ENCODE measurements around the gene SAMD1. TPM values are rescaled to one million over a fixed set of nuclear protein-coding genes. Genes with fewer than 3 reads are reported as not detected.
"Not testable (repeated sequence)": the region's sequence is repeated elsewhere in the genome, so short reads cannot be mapped to it uniquely, and the experiment has no call there.

The SAMD1 gene
- polyA plus RNA-seq, 1 experiment = 9.2 TPM

DNA sequence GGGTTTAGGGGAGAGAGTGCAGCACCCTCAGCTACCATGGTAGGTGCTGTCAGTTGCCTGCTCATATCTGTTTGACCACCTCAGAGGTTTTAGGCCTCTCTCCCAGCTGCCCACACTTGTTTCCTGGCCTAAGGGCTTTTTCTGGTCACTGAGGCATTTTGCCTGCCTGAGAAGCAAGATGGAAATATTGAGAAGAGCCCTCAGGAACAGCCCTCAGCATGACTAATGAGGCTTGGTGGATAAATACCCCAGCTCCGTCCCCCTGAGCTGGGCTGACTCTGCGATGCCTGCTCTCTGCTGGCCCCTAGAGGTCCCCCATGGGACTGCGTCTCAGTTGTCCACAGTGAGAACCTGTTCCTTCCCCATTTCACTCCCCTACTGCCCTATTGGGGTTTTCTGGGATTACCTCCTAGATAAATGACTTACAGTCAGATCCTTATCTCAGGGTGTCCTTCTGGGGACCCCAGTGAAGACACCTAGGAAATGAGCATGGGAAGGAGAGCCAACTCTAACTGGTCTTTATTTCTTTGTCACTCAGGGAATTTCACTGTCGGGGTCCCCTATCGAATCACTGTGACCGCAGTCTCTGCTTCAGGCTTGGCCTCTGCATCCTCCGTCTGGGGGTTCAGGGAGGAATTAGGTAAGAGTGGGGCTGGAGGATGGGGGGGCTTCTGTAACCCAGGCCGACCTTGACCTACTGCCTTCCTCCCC is 42.0 kb downstream of the SAMD1 start:
- ChIA-PET CTCF (interaction anchor here (0.7 to 3.5 kb wide), 13 partner anchors 11 to 452 kb away, joined by 3 to 20 read pairs (median 4); partner anchors contain the start of genes IL27RA and MISP3), POLR2A (no interaction called here)
- no peak for DNase-seq (ENCODE audit: low read depth)
- no peaks in the 10 kb centered on the region for H3K36me3 ChIP-seq (ENCODE audit: control insufficient read depth, insufficient read depth, low read length)
- H3K4me3 ChIP-seq (ENCODE audit: low read depth, low read length) = no peak overlapping the region
- TF ChIP-seq, protein P1, sequence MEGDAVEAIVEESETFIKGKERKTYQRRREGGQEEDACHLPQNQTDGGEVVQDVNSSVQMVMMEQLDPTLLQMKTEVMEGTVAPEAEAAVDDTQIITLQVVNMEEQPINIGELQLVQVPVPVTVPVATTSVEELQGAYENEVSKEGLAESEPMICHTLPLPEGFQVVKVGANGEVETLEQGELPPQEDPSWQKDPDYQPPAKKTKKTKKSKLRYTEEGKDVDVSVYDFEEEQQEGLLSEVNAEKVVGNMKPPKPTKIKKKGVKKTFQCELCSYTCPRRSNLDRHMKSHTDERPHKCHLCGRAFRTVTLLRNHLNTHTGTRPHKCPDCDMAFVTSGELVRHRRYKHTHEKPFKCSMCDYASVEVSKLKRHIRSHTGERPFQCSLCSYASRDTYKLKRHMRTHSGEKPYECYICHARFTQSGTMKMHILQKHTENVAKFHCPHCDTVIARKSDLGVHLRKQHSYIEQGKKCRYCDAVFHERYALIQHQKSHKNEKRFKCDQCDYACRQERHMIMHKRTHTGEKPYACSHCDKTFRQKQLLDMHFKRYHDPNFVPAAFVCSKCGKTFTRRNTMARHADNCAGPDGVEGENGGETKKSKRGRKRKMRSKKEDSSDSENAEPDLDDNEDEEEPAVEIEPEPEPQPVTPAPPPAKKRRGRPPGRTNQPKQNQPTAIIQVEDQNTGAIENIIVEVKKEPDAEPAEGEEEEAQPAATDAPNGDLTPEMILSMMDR (IDR thresholded peaks at IDR 0.05; ENCODE audit: insufficient read depth, low read depth, low read length) = peak; percentile 89
- no peaks in the 10 kb centered on the region for H3K27me3 ChIP-seq (ENCODE audit: control insufficient read depth, insufficient read depth, low read length)

DNA sequence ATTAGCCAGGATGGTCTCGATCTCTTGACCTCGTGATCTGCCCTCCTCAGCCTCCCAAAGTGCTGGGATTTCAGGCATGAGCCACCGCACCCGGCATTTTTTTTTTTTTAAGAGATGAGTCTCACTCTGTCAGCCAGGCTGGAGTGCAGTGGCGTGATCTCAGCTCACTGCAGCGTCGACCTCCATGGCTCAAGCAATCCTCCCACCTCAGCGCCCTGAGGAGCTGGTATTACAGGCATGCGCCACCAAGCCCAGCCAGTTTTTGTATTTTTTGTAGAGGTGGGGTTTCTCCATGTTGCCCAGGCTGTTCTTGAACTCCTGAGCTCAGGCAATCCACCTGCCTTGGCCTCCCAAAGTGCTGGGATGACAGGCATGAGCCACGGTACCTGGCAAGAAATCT is 42.7 kb downstream of the SAMD1 start:
- H3K27me3 ChIP-seq (ENCODE audit: control insufficient read depth, insufficient read depth, low read length); POLR2A ChIA-PET; DNase-seq (ENCODE audit: low read depth); H3K4me3 ChIP-seq (ENCODE audit: low read depth, low read length); H3K36me3 ChIP-seq (ENCODE audit: control insufficient read depth, insufficient read depth, low read length): not testable (repeated sequence)
- CTCF ChIA-PET = interaction anchor here (0.7 to 3.5 kb wide), 11 partner anchors 12 to 451 kb away, joined by 3 to 20 read pairs (median 4); partner anchors contain the start of gene IL27RA

DNA sequence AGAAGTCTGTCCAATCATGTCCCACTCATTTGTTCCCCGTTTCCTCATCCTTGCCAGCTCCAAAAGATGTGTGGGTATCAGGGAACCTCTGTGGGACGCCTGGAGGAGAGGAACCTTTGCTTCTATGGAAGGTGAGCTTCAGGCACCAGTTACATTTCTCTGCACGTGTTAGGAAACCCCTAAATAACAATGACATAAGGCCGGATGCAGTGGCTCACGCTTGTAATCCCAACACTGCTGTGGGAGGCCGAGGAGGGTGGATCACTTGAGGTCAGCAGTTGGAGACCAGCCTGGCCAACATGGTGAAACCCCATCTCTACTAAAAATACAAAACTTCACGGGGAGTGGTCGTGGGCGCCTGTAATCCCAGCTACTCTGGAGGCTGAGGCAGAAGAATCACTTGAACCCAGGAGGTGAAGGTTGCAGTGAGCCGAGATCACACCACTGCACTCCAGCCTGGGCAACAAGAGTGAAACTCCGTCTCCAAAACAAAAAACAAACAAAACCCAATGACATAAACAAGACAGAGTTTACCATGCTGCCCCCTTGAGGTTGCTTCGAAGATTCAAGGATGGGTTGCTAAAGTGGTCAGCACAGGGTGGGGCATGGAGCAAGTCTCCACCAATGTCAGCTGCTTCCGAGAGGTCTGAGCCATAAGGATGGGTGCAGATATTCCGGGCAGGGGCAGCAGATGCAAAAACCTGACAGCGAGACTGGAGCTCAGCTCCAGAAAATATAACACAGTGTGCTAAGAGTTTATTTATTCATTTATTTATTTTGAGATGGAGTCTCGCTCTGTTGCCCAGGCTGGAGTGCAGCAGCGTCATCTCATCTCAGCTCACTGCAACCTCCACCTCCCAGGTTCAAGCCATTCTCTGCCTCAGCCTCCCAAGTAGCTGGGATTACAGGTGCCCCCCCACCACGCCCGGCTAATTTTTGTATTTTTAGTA is 47.6 kb downstream of the SAMD1 start:
- ChIA-PET CTCF (interaction anchor here (0.7 to 4.1 kb wide), 21 partner anchors 8 to 168 kb away, joined by 3 to 23 read pairs (median 4); partner anchors contain the start of genes DCAF15, IL27RA and MISP3), POLR2A (interaction anchor here (0.6 kb wide), 1 partner anchor 30 kb away, joined by 4 read pairs; no protein-coding TSS in a partner anchor)
- H3K27me3 ChIP-seq (ENCODE audit: control insufficient read depth, insufficient read depth, low read length); H3K4me3 ChIP-seq (ENCODE audit: low read depth, low read length); DNase-seq (ENCODE audit: low read depth); H3K36me3 ChIP-seq (ENCODE audit: control insufficient read depth, insufficient read depth, low read length): not testable (repeated sequence)
- TF ChIP-seq, protein P1 (IDR thresholded peaks at IDR 0.05; ENCODE audit: insufficient read depth, low read depth, low read length) = peak; percentile 61

DNA sequence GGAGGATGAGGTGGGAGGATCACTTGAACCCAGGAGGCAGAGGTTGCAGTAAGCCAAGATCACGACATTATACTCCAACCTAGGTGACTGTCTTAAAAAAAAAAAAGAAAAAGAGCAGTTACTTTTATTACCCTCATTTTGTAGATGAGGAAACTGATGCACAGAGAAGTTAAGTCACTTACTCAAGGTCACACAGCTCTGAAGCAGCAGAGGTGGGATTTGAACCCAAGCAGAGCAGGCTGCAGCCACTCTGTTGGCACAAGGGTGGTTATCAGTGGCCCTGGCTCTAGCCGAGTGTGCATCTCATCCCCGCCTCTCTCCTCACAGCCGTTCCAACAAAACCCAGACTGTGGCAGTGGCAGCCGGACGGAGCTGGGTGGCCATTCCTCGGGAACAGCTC is 51.4 kb downstream of the SAMD1 start:
- Histone ChIP-seq H3K4me3 (ENCODE audit: low read depth, low read length) (no peak overlapping the region), H3K36me3 (ENCODE audit: control insufficient read depth, insufficient read depth, low read length) (no peaks in the 10 kb centered on the region), H3K27me3 (ENCODE audit: control insufficient read depth, insufficient read depth, low read length) (no peaks in the 10 kb centered on the region)
- POLR2A ChIA-PET = no interaction called here
- TF ChIP-seq, protein P1 (IDR thresholded peaks at IDR 0.05; ENCODE audit: insufficient read depth, low read depth, low read length) = no peak
- CTCF ChIA-PET = interaction anchor here (2.8 kb wide), 1 partner anchor 20 kb away, joined by 18 read pairs; no protein-coding TSS in a partner anchor
- DNase-seq (ENCODE audit: low read depth) = no peak

Other genes starting within 250 kb of the SAMD1 start
- gene NANOS3, start 213.6 kb downstream of the SAMD1 start, polyA plus RNA-seq (2011; rRNA removed) = 0.20 and 0.55 TPM in 2 replicates
- 0.38 and 0.94 TPM in 2 replicates for gene BRME1, start 184.6 kb downstream of the SAMD1 start, polyA plus RNA-seq (2011; rRNA removed)
- gene CC2D1A, start 184.6 kb downstream of the SAMD1 start, polyA plus RNA-seq (2011; rRNA removed) = 8.0 and 13.1 TPM in 2 replicates
- gene PODNL1, start 152.3 kb downstream of the SAMD1 start, polyA plus RNA-seq (2011; rRNA removed) = 12.5 and 18.6 TPM in 2 replicates
- 11.0 and 20.0 TPM in 2 replicates for gene DCAF15, start 138.2 kb downstream of the SAMD1 start, polyA plus RNA-seq (2011; rRNA removed)
- gene RFX1, start 84.4 kb downstream of the SAMD1 start, polyA plus RNA-seq (2011; rRNA removed) = 0.37 and 0.78 TPM in 2 replicates
- gene RLN3, start 62.6 kb downstream of the SAMD1 start, polyA plus RNA-seq (2011; rRNA removed) = not detected in 2 replicates
- gene IL27RA, start 59.0 kb downstream of the SAMD1 start, polyA plus RNA-seq (2011; rRNA removed) = 4.4 and 6.6 TPM in 2 replicates
- gene PALM3, start 28.7 kb downstream of the SAMD1 start, polyA plus RNA-seq (2011; rRNA removed) = 0.15 and 0.17 TPM in 2 replicates
- 0.39 and 0.58 TPM in 2 replicates for gene MISP3, start 18.0 kb downstream of the SAMD1 start, polyA plus RNA-seq (2011; rRNA removed)
- gene C19orf67, start 5.0 kb downstream of the SAMD1 start, polyA plus RNA-seq (2011; rRNA removed) = not detected in 2 replicates
- gene PRKACA, start 27.0 kb upstream of the SAMD1 start, polyA plus RNA-seq (2011; rRNA removed) = 15.6 and 35.4 TPM in 2 replicates
- 8.2 and 11.1 TPM in 2 replicates for gene ASF1B, start 45.8 kb upstream of the SAMD1 start, polyA plus RNA-seq (2011; rRNA removed)
- 1.6 and 4.0 TPM in 2 replicates for gene ADGRL1, start 115.4 kb upstream of the SAMD1 start, polyA plus RNA-seq (2011; rRNA removed)